ENCODE measurements around the gene BCAS3.

DNA sequence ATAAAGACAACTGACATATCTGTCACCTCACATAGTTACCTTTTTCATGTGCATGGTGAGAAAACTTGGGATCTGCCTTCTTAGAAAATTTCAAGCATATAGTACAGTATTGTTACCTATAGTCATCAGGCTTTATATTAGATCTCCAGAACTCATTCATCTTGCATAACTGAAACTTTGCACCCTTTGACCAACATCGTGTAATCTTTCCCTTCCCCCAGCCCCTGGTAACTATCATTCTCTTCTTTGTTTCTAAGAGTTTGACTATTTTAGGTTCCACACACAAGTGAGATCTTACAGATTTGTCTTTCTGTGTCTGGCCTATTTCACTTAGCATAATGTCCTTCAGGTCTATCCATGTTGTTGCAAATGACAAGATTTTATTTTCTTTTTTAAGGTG lies 751.6 kb downstream of the BCAS3 start:
- TF ChIP-seq, protein P1, sequence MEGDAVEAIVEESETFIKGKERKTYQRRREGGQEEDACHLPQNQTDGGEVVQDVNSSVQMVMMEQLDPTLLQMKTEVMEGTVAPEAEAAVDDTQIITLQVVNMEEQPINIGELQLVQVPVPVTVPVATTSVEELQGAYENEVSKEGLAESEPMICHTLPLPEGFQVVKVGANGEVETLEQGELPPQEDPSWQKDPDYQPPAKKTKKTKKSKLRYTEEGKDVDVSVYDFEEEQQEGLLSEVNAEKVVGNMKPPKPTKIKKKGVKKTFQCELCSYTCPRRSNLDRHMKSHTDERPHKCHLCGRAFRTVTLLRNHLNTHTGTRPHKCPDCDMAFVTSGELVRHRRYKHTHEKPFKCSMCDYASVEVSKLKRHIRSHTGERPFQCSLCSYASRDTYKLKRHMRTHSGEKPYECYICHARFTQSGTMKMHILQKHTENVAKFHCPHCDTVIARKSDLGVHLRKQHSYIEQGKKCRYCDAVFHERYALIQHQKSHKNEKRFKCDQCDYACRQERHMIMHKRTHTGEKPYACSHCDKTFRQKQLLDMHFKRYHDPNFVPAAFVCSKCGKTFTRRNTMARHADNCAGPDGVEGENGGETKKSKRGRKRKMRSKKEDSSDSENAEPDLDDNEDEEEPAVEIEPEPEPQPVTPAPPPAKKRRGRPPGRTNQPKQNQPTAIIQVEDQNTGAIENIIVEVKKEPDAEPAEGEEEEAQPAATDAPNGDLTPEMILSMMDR (IDR thresholded peaks at IDR 0.05 in 8 of 11, conservative IDR thresholded peaks at IDR 0.05 in 3 of 11): no peak
- no peak for TF ChIP-seq POLR2A (IDR thresholded peaks at IDR 0.05)

Measured in spleen (tissue), 7 donors.